DMS53 (cell line): ENCODE data around the gene KCNIP4.

Experiments
- DNase-seq: peaks from one replicate; lab custom pipeline; 2025; lab: John Stamatoyannopoulos, UW

The KCNIP4 gene

DNA sequence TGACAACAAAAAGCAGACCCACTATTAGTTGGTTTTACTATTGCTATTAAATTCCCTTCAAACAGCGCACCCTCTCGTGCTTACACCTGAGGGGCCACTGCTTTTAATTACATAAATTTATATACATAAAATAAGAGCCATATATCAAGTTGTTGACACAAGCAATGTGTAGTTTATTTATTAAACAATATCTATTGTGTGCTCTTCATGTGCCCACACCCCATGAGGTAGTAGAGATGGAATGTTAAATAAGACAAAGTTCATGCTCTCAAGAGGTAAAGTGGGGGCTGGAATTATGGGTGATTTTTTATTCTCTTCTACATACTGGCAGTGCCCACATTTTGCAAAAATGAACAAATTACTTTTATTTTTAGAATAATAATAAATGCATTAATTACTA is 47.3 kb downstream of the KCNIP4 start:
- DNase-seq = peak; percentile 16

GRCh38 chr4:21900211-21900610 is 48.4 kb downstream of the KCNIP4 start:
- no peak for DNase-seq

DNA sequence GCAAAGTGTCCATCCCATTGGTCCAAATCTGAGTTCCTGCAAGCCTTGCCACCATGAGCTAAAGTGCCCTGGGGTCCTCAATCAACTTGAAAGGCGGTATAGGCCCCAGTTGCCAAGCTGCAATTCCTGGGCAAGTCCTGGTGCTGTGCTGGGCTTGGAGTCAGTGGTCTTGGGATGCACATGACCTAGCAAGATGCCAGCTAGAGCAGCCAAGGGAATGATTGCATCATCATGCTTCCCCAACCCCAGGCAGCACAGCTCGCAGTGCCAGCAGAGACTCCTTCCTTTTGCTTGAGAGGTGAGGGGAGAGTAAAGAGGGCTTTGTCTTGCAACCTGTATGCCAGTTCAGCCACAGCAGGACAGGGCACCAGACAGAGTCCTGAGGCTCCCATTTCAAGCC is 50.5 kb downstream of the KCNIP4 start:
- DNase-seq = no peak

DNA sequence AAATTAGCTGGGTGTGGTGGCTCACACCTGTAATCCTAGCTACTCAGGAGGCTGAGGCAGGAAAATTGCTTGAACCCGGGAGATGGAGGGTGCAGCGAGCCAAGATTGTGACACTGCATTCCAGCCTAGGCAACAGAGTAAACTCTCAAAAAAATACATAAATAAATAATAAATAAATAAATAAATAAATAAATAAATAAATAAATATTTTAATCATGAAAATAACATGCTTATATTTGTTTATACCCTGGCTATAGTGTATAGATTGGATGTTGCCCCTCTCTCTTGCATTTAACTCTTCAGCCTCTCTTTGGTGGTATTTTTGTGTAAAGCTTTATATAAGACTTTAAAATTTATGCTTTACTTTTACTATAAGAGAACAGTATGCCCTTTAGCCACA is 51.8 kb downstream of the KCNIP4 start:
- DNase-seq = no peak

GRCh38 chr4:21893136-21893535 is 55.4 kb downstream of the KCNIP4 start:
- DNase-seq = no peak

GRCh38 chr4:21890231-21890630 is 58.3 kb downstream of the KCNIP4 start:
- DNase-seq = no peak

DNA sequence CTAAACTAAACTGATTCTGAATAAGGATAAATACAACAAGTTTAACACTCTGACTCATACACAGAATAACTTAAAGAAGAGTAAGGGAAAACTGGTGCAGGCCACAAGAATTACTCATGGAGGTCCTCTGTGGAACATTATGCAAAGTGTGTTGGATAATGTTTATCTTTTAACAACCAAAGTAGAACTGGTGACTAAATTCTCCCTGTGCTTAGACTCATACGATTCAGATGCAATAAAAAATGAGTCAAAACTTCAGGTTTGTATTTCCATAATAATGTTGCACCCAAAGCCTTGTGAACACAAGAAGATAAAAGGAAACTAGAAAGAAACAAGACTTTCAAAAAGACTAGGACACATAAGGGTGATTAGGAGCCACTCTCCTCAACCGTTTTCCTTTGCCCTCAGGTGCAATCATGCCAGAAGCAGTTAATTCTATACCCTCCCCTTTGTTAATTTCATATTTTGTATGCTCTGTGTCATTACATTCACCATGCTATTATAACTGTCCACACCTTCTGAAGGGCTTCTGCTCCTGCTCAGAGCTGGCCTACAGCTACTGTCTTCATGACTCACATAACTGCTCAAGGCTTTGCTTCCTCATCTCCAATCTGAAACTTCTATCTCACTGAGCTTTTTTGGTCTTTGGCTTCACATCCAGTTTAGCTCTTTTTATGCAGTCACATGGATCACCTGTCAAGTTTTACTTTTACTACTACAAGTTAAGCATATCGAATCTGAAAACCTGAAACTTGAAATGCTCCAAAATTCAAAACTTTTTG is 60.2 kb downstream of the KCNIP4 start:
- DNase-seq = peak; percentile 15

DNA sequence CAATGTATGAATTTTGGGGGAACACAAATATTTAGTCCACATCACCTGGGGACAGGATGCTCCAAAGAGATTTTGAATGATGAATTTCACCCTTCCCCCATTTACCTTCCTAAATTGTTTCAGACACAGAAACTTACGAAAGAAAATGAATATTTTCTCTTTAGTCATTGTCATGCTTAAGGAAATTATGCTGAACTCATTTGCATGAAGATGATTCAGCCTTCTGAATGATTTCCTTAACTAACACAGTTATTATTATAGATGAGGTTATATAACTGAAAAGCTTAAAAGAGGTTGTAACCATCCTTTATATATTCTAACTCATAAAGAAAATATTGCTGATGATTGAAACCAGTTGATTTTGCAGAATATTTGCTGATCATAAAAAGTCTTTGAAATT is 61.1 kb downstream of the KCNIP4 start:
- DNase-seq = no peak

- no peak for DNase-seq
Measured at GRCh38 chr4:21885770-21886169, 62.8 kb downstream of the KCNIP4 start.

DNA sequence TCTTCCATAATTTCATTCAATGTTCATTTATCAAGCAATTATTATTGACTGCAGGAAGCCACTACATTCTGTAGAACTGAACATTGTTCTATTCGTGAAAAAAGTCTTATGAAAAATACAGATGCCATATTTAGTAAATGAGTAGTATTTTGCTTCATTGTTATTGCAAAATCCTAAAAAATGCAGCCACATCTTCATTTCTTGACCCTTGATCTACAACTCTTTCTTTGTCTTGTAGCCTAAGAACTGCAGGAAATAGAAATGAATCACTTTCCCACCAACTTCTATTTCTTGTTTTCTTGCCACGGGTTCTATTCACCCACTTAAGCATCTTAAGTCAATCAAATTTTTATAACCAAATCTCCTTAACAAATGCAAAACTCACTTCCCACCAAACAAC is 63.3 kb downstream of the KCNIP4 start:
- DNase-seq = no peak

GRCh38 chr4:21884615-21885014 is 64.0 kb downstream of the KCNIP4 start:
- DNase-seq = peak; percentile 12

DNA sequence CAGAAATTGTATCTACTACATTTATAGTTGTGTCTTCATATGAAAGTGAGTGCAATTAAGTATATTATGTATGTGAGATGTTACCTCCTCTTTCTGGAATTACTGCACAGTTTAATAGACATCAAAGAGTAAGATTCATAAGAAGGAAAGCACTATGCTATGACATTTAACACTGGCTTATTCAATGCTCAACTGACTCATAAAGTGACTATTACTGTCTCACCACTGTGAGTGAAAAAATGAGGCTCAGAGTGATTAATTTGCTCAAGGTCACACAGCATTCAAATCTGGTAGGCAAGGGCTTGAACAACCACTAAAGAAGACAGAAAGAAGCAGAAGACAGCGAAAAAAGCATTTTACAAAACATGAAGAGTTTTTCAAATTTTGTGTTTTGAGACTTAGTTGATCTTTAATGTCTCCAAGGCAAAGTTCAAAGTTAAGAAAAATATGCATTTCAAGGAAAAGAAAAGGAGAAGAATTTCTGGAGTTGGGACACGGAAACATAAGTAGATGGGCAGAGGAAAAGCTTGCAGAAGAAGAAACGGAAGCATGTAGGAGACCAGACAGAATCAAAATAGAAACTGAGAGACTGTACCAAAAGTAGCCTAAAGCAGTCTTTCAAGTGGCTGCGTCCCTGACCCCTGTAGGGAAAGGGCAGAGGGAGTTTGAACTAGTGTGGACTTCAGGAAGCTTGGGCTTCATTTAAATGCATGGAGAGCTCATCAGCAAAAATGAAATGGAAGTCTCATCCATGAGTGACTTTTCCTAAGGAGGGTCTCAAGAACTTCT is 66.3 kb downstream of the KCNIP4 start:
- no peak for DNase-seq

GRCh38 chr4:21879187-21879586 is 69.4 kb downstream of the KCNIP4 start:
- peak; percentile 25 for DNase-seq

- no peak for DNase-seq
Measured at GRCh38 chr4:21876711-21877110, 71.9 kb downstream of the KCNIP4 start.

- no peak for DNase-seq
Measured at GRCh38 chr4:21873145-21873544, 75.4 kb downstream of the KCNIP4 start.

GRCh38 chr4:21872101-21872500 is 76.5 kb downstream of the KCNIP4 start:
- no peak for DNase-seq

- no peak for DNase-seq
Measured at GRCh38 chr4:21869978-21870745, 78.4 kb downstream of the KCNIP4 start.

DNA sequence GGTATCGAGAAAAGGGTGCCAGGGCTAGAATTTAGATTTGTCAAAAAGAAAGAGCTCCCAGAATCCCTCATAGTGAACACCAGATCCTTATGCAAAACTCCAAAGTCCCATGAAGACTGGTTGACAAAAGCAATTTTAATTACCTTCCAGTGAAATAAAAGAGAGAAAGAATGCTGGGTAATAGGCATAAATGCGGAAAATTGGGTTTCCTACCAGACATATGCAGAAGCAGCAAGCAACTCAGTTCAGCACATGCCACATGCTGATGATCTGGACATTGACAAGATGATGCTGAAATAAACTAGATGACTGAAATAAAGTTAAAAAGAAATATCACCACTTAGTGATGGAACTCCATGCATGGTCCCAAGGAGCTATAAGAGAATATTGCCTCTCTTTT is 83.9 kb downstream of the KCNIP4 start:
- no peak for DNase-seq

DNA sequence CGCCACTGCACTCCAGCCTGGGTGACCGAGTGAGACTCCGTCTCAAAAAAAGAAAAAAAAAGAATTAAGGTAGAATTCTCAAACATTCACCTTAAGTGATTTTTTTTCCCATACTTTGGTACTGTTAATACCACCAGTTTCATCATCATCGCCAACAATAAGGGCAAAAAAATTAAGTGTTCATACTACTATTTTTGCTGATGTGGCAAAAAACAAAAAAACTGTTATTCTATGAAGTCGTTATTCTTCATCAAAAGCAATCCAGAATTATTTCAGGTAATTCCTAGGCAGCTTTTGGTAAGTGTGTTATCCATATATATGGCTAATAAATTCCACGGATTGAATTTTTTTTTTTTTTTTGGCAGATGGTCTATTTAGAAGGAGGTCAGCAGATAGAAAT is 85.7 kb downstream of the KCNIP4 start:
- DNase-seq = no peak

DNA sequence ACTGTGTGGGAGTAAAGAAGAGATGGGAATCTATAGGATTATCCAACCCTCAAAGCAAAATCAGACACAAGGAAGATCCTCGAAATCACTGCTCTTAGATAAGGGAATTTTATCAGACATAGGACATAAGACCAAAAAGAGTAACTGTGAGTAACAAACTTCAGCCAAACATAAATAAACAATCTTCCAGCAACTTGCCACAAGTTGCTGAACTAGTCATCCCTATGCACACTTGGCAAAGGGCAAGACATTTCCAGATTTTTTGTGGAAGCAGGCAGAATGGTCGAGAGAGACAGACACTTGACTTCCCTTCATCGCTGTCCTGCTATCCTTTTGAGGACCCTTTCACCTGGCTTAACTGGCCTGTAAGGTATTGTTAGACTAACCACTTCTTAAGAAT is 89.6 kb downstream of the KCNIP4 start:
- DNase-seq = no peak

DNA sequence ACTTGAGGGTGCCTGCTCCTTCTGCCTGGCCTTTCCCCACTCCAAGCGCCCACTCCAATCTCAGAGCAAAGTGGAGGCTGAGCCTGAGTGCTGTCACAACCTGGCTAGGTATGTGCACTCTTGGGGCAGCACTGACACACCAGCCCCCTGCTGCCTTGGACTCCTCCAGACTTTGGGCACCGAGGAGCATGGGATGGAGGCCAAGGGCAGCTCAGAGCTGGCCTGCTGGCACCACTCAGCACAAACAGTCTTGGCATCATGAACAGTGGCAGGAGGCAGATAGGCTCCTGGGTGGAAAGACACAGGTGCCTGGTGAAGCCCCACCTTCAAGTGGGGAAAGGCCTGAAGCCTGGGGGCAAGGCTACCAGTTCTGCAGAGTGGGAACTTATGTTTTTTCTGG is 91.8 kb downstream of the KCNIP4 start:
- no peak for DNase-seq

GRCh38 chr4:21856301-21856700 is 92.3 kb downstream of the KCNIP4 start:
- no peak for DNase-seq

DNA sequence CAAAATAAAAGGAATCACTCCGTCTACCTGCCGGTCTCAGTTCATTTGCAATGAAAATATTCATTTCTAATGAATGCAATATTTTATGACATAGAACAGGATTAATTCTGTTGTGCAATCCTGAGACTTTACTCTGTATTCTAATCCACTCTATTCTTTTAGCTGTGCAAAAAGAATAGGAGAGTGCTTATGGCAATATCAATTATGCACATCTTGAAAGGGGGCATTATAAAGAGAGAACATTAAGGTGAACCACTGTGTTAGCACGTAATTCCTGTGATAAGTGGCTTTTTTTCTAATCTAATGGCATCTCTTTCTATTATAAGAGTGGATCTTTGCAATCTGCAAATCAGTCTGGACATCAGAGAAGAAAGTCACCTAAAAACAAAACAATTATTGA is 99.5 kb downstream of the KCNIP4 start:
- no peak for DNase-seq
